Rectal smooth muscle tissue (tissue), 1 donor: Measurements from ENCODE around the gene CYP27A1.

ENCODE experiments used
- H3K27ac ChIP-seq: one replicate; pipeline ENCODE4 v1.7.0; 2013; ENCODE audit warnings: low read depth, low read length, inconsistent platforms
- H3K27me3 ChIP-seq: one replicate; pipeline ENCODE4 v1.7.0; 2013; ENCODE audit warnings: low read length; ENCODE audit not compliant: control insufficient read depth, insufficient read depth
- H3K36me3 ChIP-seq: one replicate; pipeline ENCODE4 v1.7.0; 2013; ENCODE audit warnings: low read length; ENCODE audit not compliant: control insufficient read depth, insufficient read depth
- H3K4me1 ChIP-seq: one replicate; pipeline ENCODE4 v1.7.0; 2013; ENCODE audit warnings: low read length; ENCODE audit not compliant: control insufficient read depth, insufficient read depth
- H3K4me3 ChIP-seq: one replicate; pipeline ENCODE4 v1.7.0; 2013; ENCODE audit warnings: low read length
- H3K9ac ChIP-seq: one replicate; pipeline ENCODE4 v1.7.0; 2013; ENCODE audit warnings: low read length

CYP27A1 gene

GRCh38 chr2:218859988-218860831 lies 78.3 kb downstream of the CYP27A1 start:
- Histone ChIP-seq H3K36me3 (no peaks in the 10 kb centered on the region), H3K9ac (no peak overlapping the region)

DNA sequence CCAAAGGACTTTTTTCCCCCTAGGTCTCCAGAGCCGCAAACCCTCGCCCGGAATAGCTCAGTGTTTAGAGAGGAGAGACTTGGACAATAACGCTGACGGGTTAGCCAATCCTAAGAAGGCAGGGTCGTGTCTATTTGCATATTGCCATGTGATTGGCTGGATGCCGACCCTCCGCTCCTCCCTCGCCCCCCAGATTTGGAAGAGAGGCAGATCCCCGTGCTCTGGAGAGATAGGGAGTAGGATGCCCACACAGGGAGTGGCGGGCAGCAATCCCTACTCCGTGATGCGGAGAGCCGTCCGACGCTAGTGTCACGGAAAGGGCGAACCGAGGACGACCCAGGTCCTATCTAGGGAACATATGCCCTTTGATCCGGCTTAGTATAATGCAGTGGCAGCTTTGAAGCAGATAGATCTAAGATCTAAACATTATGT lies 79.0 kb downstream of the CYP27A1 start:
- Histone ChIP-seq H3K27ac (no peak overlapping the region), H3K4me3 (no peak overlapping the region), H3K27me3 (peaks cover 30% of the 10 kb centered on the region)

More at GRCh38 chr2:218859988-218860831, 78.3 kb downstream of the CYP27A1 start:
- Histone ChIP-seq H3K27ac (no peak overlapping the region), H3K4me3 (peak overlapping the region; percentile 38), H3K4me1 (no peaks in the 10 kb centered on the region), H3K27me3 (peaks cover 30% of the 10 kb centered on the region)

GRCh38 chr2:218861645-218862318 lies 79.8 kb downstream of the CYP27A1 start:
- peaks cover 29% of the 10 kb centered on the region for H3K27me3 ChIP-seq
- no peak overlapping the region for H3K9ac ChIP-seq
- no peaks in the 10 kb centered on the region for H3K4me1 ChIP-seq
- H3K36me3 ChIP-seq: no peaks in the 10 kb centered on the region
- H3K27ac ChIP-seq: no peak overlapping the region
- H3K4me3 ChIP-seq: no peak overlapping the region

More for the DNA sequence above, 79.0 kb downstream of the CYP27A1 start:
- no peaks in the 10 kb centered on the region for H3K4me1 ChIP-seq
- H3K9ac ChIP-seq: no peak overlapping the region
- H3K36me3 ChIP-seq: no peaks in the 10 kb centered on the region

- H3K27me3 ChIP-seq: peaks cover 27% of the 10 kb centered on the region
- H3K36me3 ChIP-seq: no peaks in the 10 kb centered on the region
- no peak overlapping the region for H3K4me3 ChIP-seq
- no peak overlapping the region for H3K9ac ChIP-seq
- no peak overlapping the region for H3K27ac ChIP-seq
- no peaks in the 10 kb centered on the region for H3K4me1 ChIP-seq
Observed at GRCh38 chr2:218863021-218863520, 81.1 kb downstream of the CYP27A1 start.
